Neural progenitor cell (in vitro differentiated cells): ENCODE data around the gene ACER1. TPM values are rescaled to one million over a fixed set of nuclear protein-coding genes. Genes with fewer than 3 reads are reported as not detected.
A peak's percentile ranks its signal among the peaks of the same experiment; 100 is the strongest.
"Not testable (repeated sequence)": the region's sequence is repeated elsewhere in the genome, so short reads cannot be mapped to it uniquely, and the experiment has no call there.

Experiments
- DNase-seq: peaks from one replicate; pipeline ENCODE4 v3.0.0-alpha.2; 2016; ENCODE audit warnings: low spot score
- H2AFZ ChIP-seq: fragments of 200-600 bp; sonication (generic); replicated peaks from 2 replicates; pipeline ENCODE4 v1.6.1; 2016; ENCODE audit warnings: antibody characterized with exemption
- H3F3A ChIP-seq: fragments of 200-600 bp; sonication (generic); 2 replicates; pipeline ENCODE4 v1.6.1; 2016; ENCODE audit warnings: antibody characterized with exemption, low read depth
- H3K27ac ChIP-seq: fragments of 200-600 bp; sonication (generic); 2 replicates; pipeline ENCODE4 v1.5.1; 2016; ENCODE audit warnings: mild to moderate bottlenecking
- H3K27me3 ChIP-seq: fragments of 200-600 bp; sonication (generic); 2 replicates; pipeline ENCODE4 v1.6.1; 2016; ENCODE audit warnings: mild to moderate bottlenecking, moderate library complexity
- H3K36me3 ChIP-seq: fragments of 200-600 bp; sonication (generic); 2 replicates; pipeline ENCODE4 v1.5.1; 2016
- H3K4me1 ChIP-seq: fragments of 200-600 bp; sonication (generic); 2 replicates; pipeline ENCODE4 v1.6.1; 2016; ENCODE audit warnings: mixed run types
- H3K4me2 ChIP-seq: fragments of 200-600 bp; sonication (generic); 2 replicates; pipeline ENCODE4 v1.6.1; 2016
- H3K4me3 ChIP-seq: fragments of 200-600 bp; sonication (generic); 2 replicates; pipeline ENCODE4 v1.5.1; 2016
- H3K79me2 ChIP-seq: fragments of 200-600 bp; sonication (generic); 2 replicates; pipeline ENCODE4 v1.6.1; 2016; ENCODE audit warnings: low read depth
- H3K9ac ChIP-seq: fragments of 200-600 bp; sonication (generic); 2 replicates; pipeline ENCODE4 v1.6.1; 2016
- H3K9me3 ChIP-seq: fragments of 200-600 bp; sonication (generic); 2 replicates; pipeline ENCODE4 v1.5.1; 2016; ENCODE audit warnings: low read depth
- H4K20me1 ChIP-seq: fragments of 200-600 bp; sonication (generic); 2 replicates; pipeline ENCODE4 v1.6.1; 2016; ENCODE audit warnings: low read depth
- H3K27ac Mint-ChIP-seq: 3 replicates; pipeline ENCODE4 v1.8.0; 2021; ENCODE audit warnings: mixed read lengths
- H3K27me3 Mint-ChIP-seq: 2 replicates; pipeline ENCODE4 v1.8.0; 2022; ENCODE audit warnings: low read depth, mild to moderate bottlenecking, inconsistent platforms, moderate library complexity, mixed read lengths; ENCODE audit not compliant: insufficient read depth
- H3K36me3 Mint-ChIP-seq: 3 replicates; pipeline ENCODE4 v1.8.0; 2021; ENCODE audit warnings: mixed read lengths
- H3K4me1 Mint-ChIP-seq: 3 replicates; pipeline ENCODE4 v1.8.0; 2021; ENCODE audit warnings: mixed read lengths
- H3K4me3 Mint-ChIP-seq: 3 replicates; pipeline ENCODE4 v1.8.0; 2021; ENCODE audit warnings: mild to moderate bottlenecking, moderate library complexity, mixed read lengths
- H3K9me3 Mint-ChIP-seq: 3 replicates; pipeline ENCODE4 v1.8.0; 2020; ENCODE audit warnings: mixed read lengths
- EZH2 ChIP-seq: fragments of 200-600 bp; sonication (generic); IDR thresholded peaks from 2 replicates; pipeline ENCODE4 v1.6.1; 2017; ENCODE audit warnings: antibody characterized with exemption, mild to moderate bottlenecking, moderate library complexity
- EZH2phosphoT487 ChIP-seq: fragments of 200-600 bp; sonication (generic); IDR thresholded peaks from 2 replicates; pipeline ENCODE4 v1.6.1; 2017; ENCODE audit warnings: antibody characterized with exemption
- total RNA-seq: library from RNA; depleted of rRNA; stranded (reverse); fragments of >200 nt; gene quantifications from 2 replicates; pipeline ENCODE4 v1.2.3, GENCODE V29; 2015; ENCODE audit warnings: low replicate concordance
- TF ChIP-seq, protein P1 (sequence below): fragments of 200-600 bp; sonication (generic); IDR thresholded peaks from 2 replicates; pipeline ENCODE4 v1.5.1; 2017; ENCODE audit warnings: antibody characterized with exemption, mild to moderate bottlenecking

ACER1 gene
- total RNA-seq, 1 donor from 2014 or later, result not detected

GRCh38 chr19:6354098-6354674, 20.8 kb upstream of the ACER1 start:
- Mint-ChIP-seq H3K9me3 (peaks cover 6% of the 10 kb centered on the region), H3K4me1 (peaks cover 10% of the 10 kb centered on the region), H3K4me3 (no peak overlapping the region), H3K27me3 (peaks cover 6% of the 10 kb centered on the region), H3K27ac (no peak overlapping the region), H3K36me3 (no peaks in the 10 kb centered on the region)
- no peak for TF ChIP-seq EZH2phosphoT487
- no peak for TF ChIP-seq EZH2
- TF ChIP-seq, protein P1, sequence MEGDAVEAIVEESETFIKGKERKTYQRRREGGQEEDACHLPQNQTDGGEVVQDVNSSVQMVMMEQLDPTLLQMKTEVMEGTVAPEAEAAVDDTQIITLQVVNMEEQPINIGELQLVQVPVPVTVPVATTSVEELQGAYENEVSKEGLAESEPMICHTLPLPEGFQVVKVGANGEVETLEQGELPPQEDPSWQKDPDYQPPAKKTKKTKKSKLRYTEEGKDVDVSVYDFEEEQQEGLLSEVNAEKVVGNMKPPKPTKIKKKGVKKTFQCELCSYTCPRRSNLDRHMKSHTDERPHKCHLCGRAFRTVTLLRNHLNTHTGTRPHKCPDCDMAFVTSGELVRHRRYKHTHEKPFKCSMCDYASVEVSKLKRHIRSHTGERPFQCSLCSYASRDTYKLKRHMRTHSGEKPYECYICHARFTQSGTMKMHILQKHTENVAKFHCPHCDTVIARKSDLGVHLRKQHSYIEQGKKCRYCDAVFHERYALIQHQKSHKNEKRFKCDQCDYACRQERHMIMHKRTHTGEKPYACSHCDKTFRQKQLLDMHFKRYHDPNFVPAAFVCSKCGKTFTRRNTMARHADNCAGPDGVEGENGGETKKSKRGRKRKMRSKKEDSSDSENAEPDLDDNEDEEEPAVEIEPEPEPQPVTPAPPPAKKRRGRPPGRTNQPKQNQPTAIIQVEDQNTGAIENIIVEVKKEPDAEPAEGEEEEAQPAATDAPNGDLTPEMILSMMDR, result peak; percentile 31
- H3K27me3 ChIP-seq, result peaks cover 8% of the 10 kb centered on the region
- H3K4me1 ChIP-seq, result no peaks in the 10 kb centered on the region
- no peak overlapping the region for H2AFZ ChIP-seq
- no peak overlapping the region for H3K27ac ChIP-seq
- no peak overlapping the region for H3K4me3 ChIP-seq
- H4K20me1 ChIP-seq, result no peaks in the 10 kb centered on the region
- H3K9ac ChIP-seq, result no peak overlapping the region
- DNase-seq, result no peak
- H3K36me3 ChIP-seq, result no peaks in the 10 kb centered on the region
- no peaks in the 10 kb centered on the region for H3K9me3 ChIP-seq
- no peak overlapping the region for H3K4me2 ChIP-seq
- no peaks in the 10 kb centered on the region for H3F3A ChIP-seq
- H3K79me2 ChIP-seq, result no peaks in the 10 kb centered on the region

GRCh38 chr19:6352381-6353165, 19.2 kb upstream of the ACER1 start:
- Histone ChIP-seq H3K27me3 (peaks cover 15% of the 10 kb centered on the region), H3K9me3 (no peaks in the 10 kb centered on the region), H2AFZ (no peak overlapping the region), H3K4me3 (no peak overlapping the region), H3K79me2 (no peaks in the 10 kb centered on the region), H3K27ac (no peak overlapping the region), H3K36me3 (no peaks in the 10 kb centered on the region), H4K20me1 (no peaks in the 10 kb centered on the region), H3K4me2 (no peak overlapping the region), H3K4me1 (no peaks in the 10 kb centered on the region), H3K9ac (no peak overlapping the region), H3F3A (no peaks in the 10 kb centered on the region)
- no peak for DNase-seq
- peaks cover 10% of the 10 kb centered on the region for H3K27me3 Mint-ChIP-seq
- no peaks in the 10 kb centered on the region for H3K36me3 Mint-ChIP-seq
- peaks cover 6% of the 10 kb centered on the region for H3K9me3 Mint-ChIP-seq
- no peak for TF ChIP-seq EZH2phosphoT487
- no peak for TF ChIP-seq EZH2
- H3K4me3 Mint-ChIP-seq, result no peak overlapping the region
- H3K4me1 Mint-ChIP-seq, result peaks cover 4% of the 10 kb centered on the region
- H3K27ac Mint-ChIP-seq, result no peak overlapping the region

DNA sequence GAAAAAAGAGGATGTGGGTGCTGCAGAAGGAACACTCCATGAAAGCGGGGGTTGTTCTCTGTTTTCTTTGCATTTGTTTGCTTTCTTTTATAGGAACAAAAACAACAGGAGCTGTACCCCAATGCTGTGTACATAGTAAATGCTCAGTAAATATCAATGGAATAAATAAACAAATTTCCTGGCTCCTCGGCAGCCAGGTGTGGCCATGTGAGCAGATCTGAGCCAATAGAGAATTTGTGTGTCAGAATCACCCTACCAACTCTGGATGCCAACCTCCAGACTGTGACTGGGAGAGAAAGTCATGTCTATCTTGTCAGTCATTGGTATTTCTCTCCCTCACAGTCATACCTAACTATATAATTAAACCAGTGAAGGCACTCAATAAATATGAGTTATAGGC, 17.3 kb upstream of the ACER1 start:
- Histone ChIP-seq H2AFZ (no peak overlapping the region), H3K4me3 (no peak overlapping the region), H3K9me3 (no peaks in the 10 kb centered on the region), H3K9ac (no peak overlapping the region), H3K27me3 (peaks cover 15% of the 10 kb centered on the region), H3K36me3 (no peaks in the 10 kb centered on the region), H3K4me2 (no peak overlapping the region), H3K79me2 (no peaks in the 10 kb centered on the region), H3F3A (no peaks in the 10 kb centered on the region), H4K20me1 (no peaks in the 10 kb centered on the region), H3K4me1 (no peaks in the 10 kb centered on the region), H3K27ac (no peak overlapping the region)
- H3K27ac Mint-ChIP-seq, result no peak overlapping the region
- H3K9me3 Mint-ChIP-seq, result peaks cover 6% of the 10 kb centered on the region
- peaks cover 10% of the 10 kb centered on the region for H3K27me3 Mint-ChIP-seq
- TF ChIP-seq, protein P1, result no peak
- TF ChIP-seq EZH2phosphoT487 (no peak), EZH2 (no peak)
- no peak overlapping the region for H3K4me3 Mint-ChIP-seq
- no peak for DNase-seq
- H3K4me1 Mint-ChIP-seq, result no peaks in the 10 kb centered on the region
- no peaks in the 10 kb centered on the region for H3K36me3 Mint-ChIP-seq

DNA sequence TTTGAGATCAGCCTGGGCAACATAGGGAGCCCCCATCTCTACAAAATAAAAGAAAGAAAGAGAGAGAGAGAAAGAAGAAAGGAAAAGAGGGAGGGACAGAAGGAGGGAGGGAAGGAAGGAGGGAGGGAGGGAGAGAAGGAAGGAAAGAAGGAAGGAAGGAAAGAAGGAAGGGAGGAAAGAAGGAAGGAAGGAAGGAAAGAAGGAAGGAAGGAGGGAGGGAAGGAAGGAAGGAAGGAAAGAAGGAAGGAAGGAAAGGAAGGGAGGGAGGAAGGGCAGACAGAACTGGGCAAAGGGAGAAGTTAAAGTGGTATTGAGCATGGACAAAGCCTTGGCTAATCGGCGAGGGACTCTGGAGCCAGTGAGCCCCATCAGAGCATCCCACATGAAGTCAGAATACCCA, 15.9 kb upstream of the ACER1 start:
- not testable (repeated sequence) for H3K9ac ChIP-seq, H3K9me3 Mint-ChIP-seq, H3K4me3 ChIP-seq, H4K20me1 ChIP-seq, H3K9me3 ChIP-seq, H3K36me3 Mint-ChIP-seq, DNase-seq, H3K36me3 ChIP-seq, H3K27ac ChIP-seq, H3K4me1 Mint-ChIP-seq, H3F3A ChIP-seq, H3K4me3 Mint-ChIP-seq, H3K79me2 ChIP-seq, H2AFZ ChIP-seq, H3K4me2 ChIP-seq, H3K4me1 ChIP-seq, H3K27ac Mint-ChIP-seq
- peaks cover 15% of the 10 kb centered on the region for H3K27me3 ChIP-seq
- H3K27me3 Mint-ChIP-seq, result peaks cover 10% of the 10 kb centered on the region
